ENCODE results near the gene SERPINA9.

Gene SERPINA9

GRCh38 chr14:94469261-94469660, 6.7 kb downstream of the SERPINA9 start:
- Histone ChIP-seq H3K9me3 (ENCODE audit: control insufficient read depth, low read length) (no peaks in the 10 kb centered on the region), H3K27me3 (ENCODE audit: control insufficient read depth, insufficient read depth, low read length) (no peaks in the 10 kb centered on the region), H3K4me1 (ENCODE audit: control insufficient read depth, insufficient read depth, low read length) (no peaks in the 10 kb centered on the region), H3K36me3 (ENCODE audit: control insufficient read depth, insufficient read depth, low read length) (no peaks in the 10 kb centered on the region), H3K4me3 (ENCODE audit: low read length) (no peak overlapping the region), H3K9ac (ENCODE audit: low read length) (no peak overlapping the region)

- Histone ChIP-seq H3K27me3 (ENCODE audit: control insufficient read depth, insufficient read depth, low read length) (no peaks in the 10 kb centered on the region), H3K36me3 (ENCODE audit: control insufficient read depth, insufficient read depth, low read length) (no peaks in the 10 kb centered on the region), H3K4me3 (ENCODE audit: low read length) (no peak overlapping the region), H3K9ac (ENCODE audit: low read length) (no peak overlapping the region), H3K4me1 (ENCODE audit: control insufficient read depth, insufficient read depth, low read length) (no peaks in the 10 kb centered on the region), H3K9me3 (ENCODE audit: control insufficient read depth, low read length) (no peaks in the 10 kb centered on the region)
Measured at GRCh38 chr14:94467728-94468520, 8.1 kb downstream of the SERPINA9 start.

GRCh38 chr14:94466706-94467370, 9.2 kb downstream of the SERPINA9 start:
- Histone ChIP-seq H3K36me3 (ENCODE audit: control insufficient read depth, insufficient read depth, low read length) (no peaks in the 10 kb centered on the region), H3K4me3 (ENCODE audit: low read length) (no peak overlapping the region), H3K9me3 (ENCODE audit: control insufficient read depth, low read length) (no peaks in the 10 kb centered on the region), H3K9ac (ENCODE audit: low read length) (no peak overlapping the region), H3K27me3 (ENCODE audit: control insufficient read depth, insufficient read depth, low read length) (no peaks in the 10 kb centered on the region), H3K4me1 (ENCODE audit: control insufficient read depth, insufficient read depth, low read length) (no peaks in the 10 kb centered on the region)

GRCh38 chr14:94465042-94465441, 11.0 kb downstream of the SERPINA9 start:
- Histone ChIP-seq H3K36me3 (ENCODE audit: control insufficient read depth, insufficient read depth, low read length) (no peaks in the 10 kb centered on the region), H3K4me3 (ENCODE audit: low read length) (no peak overlapping the region), H3K27me3 (ENCODE audit: control insufficient read depth, insufficient read depth, low read length) (no peaks in the 10 kb centered on the region), H3K9ac (ENCODE audit: low read length) (no peak overlapping the region), H3K9me3 (ENCODE audit: control insufficient read depth, low read length) (no peaks in the 10 kb centered on the region), H3K4me1 (ENCODE audit: control insufficient read depth, insufficient read depth, low read length) (no peaks in the 10 kb centered on the region)

DNA sequence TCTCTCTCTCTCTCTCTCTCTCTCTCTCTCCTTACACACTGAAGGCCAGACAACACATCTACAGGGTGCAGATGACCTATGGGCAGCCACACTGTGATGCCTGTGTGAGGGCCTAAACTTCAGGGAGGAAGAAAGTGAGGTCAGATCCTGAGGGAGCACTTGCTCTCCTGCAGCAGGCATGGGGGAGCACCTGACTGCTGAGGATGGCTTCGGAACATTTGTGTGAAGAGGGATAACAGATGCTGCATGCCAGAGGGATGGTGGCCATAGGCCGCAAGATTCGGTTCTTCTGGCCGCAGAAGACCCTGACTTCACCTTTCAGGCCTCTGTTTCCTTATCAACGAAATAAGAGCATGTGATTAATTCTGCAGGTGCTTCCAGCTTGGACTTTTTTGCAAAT, 11.7 kb downstream of the SERPINA9 start:
- H3K27me3 ChIP-seq (ENCODE audit: control insufficient read depth, insufficient read depth, low read length) = no peaks in the 10 kb centered on the region
- no peak overlapping the region for H3K4me3 ChIP-seq (ENCODE audit: low read length)
- no peaks in the 10 kb centered on the region for H3K4me1 ChIP-seq (ENCODE audit: control insufficient read depth, insufficient read depth, low read length)
- H3K36me3 ChIP-seq (ENCODE audit: control insufficient read depth, insufficient read depth, low read length) = no peaks in the 10 kb centered on the region
- no peaks in the 10 kb centered on the region for H3K9me3 ChIP-seq (ENCODE audit: control insufficient read depth, low read length)
- no peak overlapping the region for H3K9ac ChIP-seq (ENCODE audit: low read length)

DNA sequence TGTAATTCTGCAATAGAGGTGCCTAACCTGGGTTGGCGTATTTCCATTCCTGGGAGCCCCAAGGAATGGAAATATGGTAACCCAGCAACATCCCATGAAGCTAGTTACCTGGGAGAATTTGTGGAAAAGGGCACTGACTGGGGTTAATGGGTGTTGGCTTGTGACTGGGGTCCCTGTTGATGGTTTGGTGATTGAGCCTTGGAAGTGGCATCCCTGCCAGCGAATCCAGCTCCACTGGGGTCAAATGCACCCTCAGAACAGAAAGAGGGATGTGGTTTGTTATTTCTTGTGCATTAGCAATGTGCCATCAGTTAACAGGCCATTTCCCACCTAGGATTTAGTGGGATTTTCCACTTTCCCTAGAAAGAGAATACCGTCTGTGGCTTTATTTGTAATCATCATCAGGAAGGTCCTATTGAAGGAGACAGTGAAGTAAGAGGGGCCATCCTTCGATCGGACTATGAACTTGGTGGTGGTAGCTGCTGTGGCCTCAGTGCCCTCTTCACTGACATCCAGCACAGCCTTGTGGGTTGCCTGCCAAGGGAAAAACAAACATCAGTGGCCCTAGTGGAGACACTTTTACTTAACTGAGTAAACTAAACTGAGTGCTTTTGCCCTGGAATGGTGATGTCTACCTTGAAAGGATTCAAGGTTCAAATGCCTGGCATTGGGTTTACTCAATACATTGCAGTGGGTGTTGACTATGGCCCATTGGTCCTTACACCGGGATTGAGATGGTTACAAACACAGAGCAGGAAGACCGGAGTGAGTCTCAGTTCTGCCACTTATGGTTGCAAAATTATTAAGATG, 13.0 kb downstream of the SERPINA9 start:
- no peaks in the 10 kb centered on the region for H3K36me3 ChIP-seq (ENCODE audit: control insufficient read depth, insufficient read depth, low read length)
- H3K9ac ChIP-seq (ENCODE audit: low read length) = no peak overlapping the region
- no peaks in the 10 kb centered on the region for H3K9me3 ChIP-seq (ENCODE audit: control insufficient read depth, low read length)
- no peak overlapping the region for H3K4me3 ChIP-seq (ENCODE audit: low read length)
- no peaks in the 10 kb centered on the region for H3K27me3 ChIP-seq (ENCODE audit: control insufficient read depth, insufficient read depth, low read length)
- H3K4me1 ChIP-seq (ENCODE audit: control insufficient read depth, insufficient read depth, low read length) = no peaks in the 10 kb centered on the region

DNA sequence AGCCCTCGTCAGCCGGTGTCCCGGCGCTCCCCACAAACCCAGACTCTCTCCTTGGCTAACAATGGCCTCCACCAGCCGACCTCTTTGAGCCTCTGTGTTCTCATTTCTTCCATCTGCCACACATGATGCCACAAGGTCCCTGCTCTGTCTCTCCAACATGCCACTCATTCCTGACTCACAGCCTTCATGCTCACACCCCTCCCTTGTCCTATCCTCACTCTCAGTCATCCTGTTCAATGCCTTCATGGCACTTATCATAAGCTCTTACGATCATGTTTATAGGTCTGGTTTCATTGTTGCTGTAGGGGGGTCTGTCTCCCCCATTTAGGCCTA, 13.8 kb downstream of the SERPINA9 start:
- Histone ChIP-seq H3K4me1 (ENCODE audit: control insufficient read depth, insufficient read depth, low read length) (no peaks in the 10 kb centered on the region), H3K9ac (ENCODE audit: low read length) (no peak overlapping the region), H3K36me3 (ENCODE audit: control insufficient read depth, insufficient read depth, low read length) (no peaks in the 10 kb centered on the region), H3K27me3 (ENCODE audit: control insufficient read depth, insufficient read depth, low read length) (no peaks in the 10 kb centered on the region), H3K9me3 (ENCODE audit: control insufficient read depth, low read length) (no peaks in the 10 kb centered on the region), H3K4me3 (ENCODE audit: low read length) (no peak overlapping the region)

DNA sequence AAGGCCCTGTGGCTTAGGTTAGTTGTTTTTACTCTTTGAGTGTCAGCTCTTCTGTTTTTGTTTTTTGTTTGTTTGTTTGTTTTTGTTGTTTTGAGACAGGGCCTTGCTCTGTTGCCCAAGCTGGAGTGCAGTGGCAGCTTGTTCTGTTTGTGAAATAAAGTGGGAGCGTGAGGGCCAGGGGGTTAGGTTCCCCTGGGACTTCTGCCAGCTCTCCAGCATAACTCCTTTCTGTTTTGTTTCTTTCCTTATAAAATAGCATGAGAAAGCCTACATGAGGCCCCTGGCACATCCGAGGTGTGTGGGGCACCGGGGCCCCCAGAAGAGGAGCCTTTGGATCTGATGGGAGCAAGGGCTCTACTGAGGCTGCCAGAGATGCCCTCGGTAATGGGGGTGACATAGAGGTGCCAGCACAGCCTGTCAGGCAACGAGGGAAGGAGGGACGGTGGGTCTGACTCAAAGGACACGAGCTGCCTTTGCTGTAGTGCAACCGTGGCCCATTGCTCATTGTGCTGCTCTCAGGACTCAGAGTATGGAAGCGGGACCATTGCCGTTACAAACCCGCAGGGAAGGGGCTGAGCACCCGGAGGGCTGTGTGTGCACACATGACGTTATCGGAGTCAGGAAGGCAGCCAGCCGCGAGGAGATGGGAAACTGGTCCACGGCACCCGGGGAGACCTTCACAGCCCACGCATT, 14.3 kb downstream of the SERPINA9 start:
- Histone ChIP-seq H3K4me3 (ENCODE audit: low read length) (no peak overlapping the region), H3K36me3 (ENCODE audit: control insufficient read depth, insufficient read depth, low read length) (no peaks in the 10 kb centered on the region), H3K9ac (ENCODE audit: low read length) (no peak overlapping the region), H3K9me3 (ENCODE audit: control insufficient read depth, low read length) (no peaks in the 10 kb centered on the region), H3K4me1 (ENCODE audit: control insufficient read depth, insufficient read depth, low read length) (no peaks in the 10 kb centered on the region), H3K27me3 (ENCODE audit: control insufficient read depth, insufficient read depth, low read length) (no peaks in the 10 kb centered on the region)

DNA sequence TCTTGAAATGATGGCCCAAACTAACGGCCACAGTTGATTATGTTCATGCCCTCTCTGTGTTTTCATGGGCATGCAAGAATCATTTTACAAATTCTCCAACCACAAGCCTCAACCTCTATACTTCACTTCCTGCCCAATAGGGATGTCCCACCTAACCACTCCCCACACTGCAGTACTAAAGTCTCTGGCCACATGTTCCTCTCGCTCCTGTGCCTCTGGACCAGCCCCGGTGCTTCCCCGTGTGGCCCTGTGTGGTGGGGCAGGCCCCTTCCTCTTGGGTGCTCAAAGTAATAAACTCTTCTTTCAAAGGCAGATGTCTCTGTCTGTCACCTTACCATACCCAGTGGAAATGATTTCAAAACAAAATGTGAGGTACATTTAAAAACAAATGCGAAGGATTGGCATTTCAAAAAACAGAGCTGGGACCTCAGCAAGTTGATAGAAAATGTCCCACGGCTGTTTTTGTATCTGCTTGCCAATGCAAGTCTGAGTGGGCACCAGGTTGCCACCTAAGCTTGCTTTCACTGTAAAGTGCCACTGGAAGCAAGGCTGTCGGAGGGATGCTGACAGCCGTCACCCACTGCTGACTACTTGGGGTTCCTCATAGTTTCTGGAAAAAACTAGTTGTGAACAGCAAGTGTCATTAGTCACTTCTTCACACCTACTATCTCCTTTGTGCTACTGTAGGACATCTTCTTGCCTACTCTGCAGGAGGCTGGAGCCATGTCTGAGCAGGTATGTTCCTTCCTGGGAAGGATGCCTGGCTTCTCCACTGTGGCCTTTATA, 15.2 kb downstream of the SERPINA9 start:
- no peaks in the 10 kb centered on the region for H3K36me3 ChIP-seq (ENCODE audit: control insufficient read depth, insufficient read depth, low read length)
- H3K27me3 ChIP-seq (ENCODE audit: control insufficient read depth, insufficient read depth, low read length) = no peaks in the 10 kb centered on the region
- H3K9me3 ChIP-seq (ENCODE audit: control insufficient read depth, low read length) = no peaks in the 10 kb centered on the region
- H3K4me1 ChIP-seq (ENCODE audit: control insufficient read depth, insufficient read depth, low read length) = no peaks in the 10 kb centered on the region
- H3K9ac ChIP-seq (ENCODE audit: low read length) = no peak overlapping the region
- no peak overlapping the region for H3K4me3 ChIP-seq (ENCODE audit: low read length)

DNA sequence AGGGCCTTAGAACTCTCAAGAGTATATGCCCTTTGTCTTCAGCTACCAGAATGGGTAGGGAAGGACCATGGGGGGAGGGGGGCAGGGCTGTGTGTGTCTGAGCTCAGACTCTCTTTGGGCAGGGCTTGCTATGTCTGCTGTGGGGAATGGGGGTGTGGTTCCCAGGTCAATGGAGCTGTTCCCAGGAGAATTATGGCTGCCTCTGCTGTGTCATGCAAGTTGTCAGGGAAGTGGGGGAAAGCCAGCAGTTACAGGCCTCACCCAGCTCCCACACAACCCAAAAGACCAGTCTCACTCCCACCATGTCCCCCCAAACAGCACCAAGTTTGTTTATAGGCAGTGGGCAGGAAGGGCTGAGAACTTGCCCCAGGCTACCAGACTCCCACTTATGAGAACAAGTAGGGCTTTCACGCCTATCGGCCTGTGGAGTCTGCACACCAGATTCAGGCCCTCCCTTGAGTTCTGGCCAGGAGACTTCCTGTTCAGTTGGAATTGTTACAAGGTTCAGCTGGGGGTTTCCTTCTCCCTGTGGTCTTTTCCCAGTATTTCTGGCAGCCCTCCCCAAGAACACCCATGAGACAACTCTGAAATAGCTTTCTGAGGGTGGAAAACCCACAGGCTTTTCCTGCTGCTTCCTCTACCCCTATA, 17.3 kb downstream of the SERPINA9 start:
- Histone ChIP-seq H3K9me3 (ENCODE audit: control insufficient read depth, low read length) (no peaks in the 10 kb centered on the region), H3K27me3 (ENCODE audit: control insufficient read depth, insufficient read depth, low read length) (no peaks in the 10 kb centered on the region), H3K36me3 (ENCODE audit: control insufficient read depth, insufficient read depth, low read length) (no peaks in the 10 kb centered on the region), H3K4me3 (ENCODE audit: low read length) (no peak overlapping the region), H3K4me1 (ENCODE audit: control insufficient read depth, insufficient read depth, low read length) (no peaks in the 10 kb centered on the region), H3K9ac (ENCODE audit: low read length) (no peak overlapping the region)

- Histone ChIP-seq H3K9ac (ENCODE audit: low read length) (no peak overlapping the region), H3K4me1 (ENCODE audit: control insufficient read depth, insufficient read depth, low read length) (no peaks in the 10 kb centered on the region), H3K9me3 (ENCODE audit: control insufficient read depth, low read length) (no peaks in the 10 kb centered on the region), H3K4me3 (ENCODE audit: low read length) (no peak overlapping the region), H3K36me3 (ENCODE audit: control insufficient read depth, insufficient read depth, low read length) (no peaks in the 10 kb centered on the region), H3K27me3 (ENCODE audit: control insufficient read depth, insufficient read depth, low read length) (no peaks in the 10 kb centered on the region)
Measured at GRCh38 chr14:94458096-94458495, 17.9 kb downstream of the SERPINA9 start.
